OCI-LY3 (cell line): ENCODE measurements around the gene ACADSB.

Source experiments
- H2AFZ ChIP-seq: fragments of 200-600, 300-600 bp; shearing (Covaris generic); 2 replicates; pipeline ENCODE4 v1.6.0; 2014; ENCODE audit warnings: antibody characterized with exemption, low read depth, low read length
- H3K27ac ChIP-seq: fragments of 200-600, 300-600 bp; sonication (generic); 2 replicates; pipeline ENCODE4 v1.5.1; 2014; ENCODE audit warnings: mild to moderate bottlenecking, low read length, moderate library complexity, mixed read lengths
- H3K27me3 ChIP-seq: fragments of 200-600, 300-600 bp; sonication (generic); 2 replicates; pipeline ENCODE4 v1.6.1; 2014; ENCODE audit warnings: low read depth, low read length, mixed read lengths
- H3K36me3 ChIP-seq: fragments of 200-600, 300-600 bp; sonication (generic); replicated peaks from 2 replicates; pipeline ENCODE3; 2014; ENCODE audit warnings: low read depth, low read length, mixed read lengths
- H3K4me1 ChIP-seq: fragments of 300-600, 200-600 bp; sonication (generic); 2 replicates; pipeline ENCODE4 v1.6.1; 2014; ENCODE audit warnings: low read length, mixed read lengths
- H3K4me2 ChIP-seq: fragments of 200-600, 300-600 bp; sonication (generic); 2 replicates; pipeline ENCODE4 v1.6.1; 2014; ENCODE audit warnings: low read length, mixed read lengths
- H3K4me3 ChIP-seq: fragments of 300-600, 200-600 bp; sonication (generic); 2 replicates; pipeline ENCODE4 v1.5.1; 2014; ENCODE audit warnings: antibody characterized with exemption, mild to moderate bottlenecking, low read length, moderate library complexity
- H3K79me2 ChIP-seq: fragments of 300-600, 200-600 bp; shearing (Covaris generic); 2 replicates; pipeline ENCODE4 v1.6.1; 2014; ENCODE audit warnings: mild to moderate bottlenecking, low read length, mixed read lengths
- H3K9ac ChIP-seq: fragments of 300-600, 200-600 bp; shearing (Covaris generic); 2 replicates; pipeline ENCODE4 v1.6.0; 2014; ENCODE audit warnings: mild to moderate bottlenecking, low read length, moderate library complexity
- H3K9me3 ChIP-seq: fragments of 200-600, 300-600 bp; shearing (Covaris generic); 2 replicates; pipeline ENCODE4 v1.6.1; 2014; ENCODE audit warnings: low read length, mixed read lengths; ENCODE audit not compliant: insufficient read depth
- H4K20me1 ChIP-seq: fragments of 200-600, 300-600 bp; sonication (generic); 2 replicates; pipeline ENCODE4 v1.6.1; 2016; ENCODE audit warnings: low read length, mixed read lengths; ENCODE audit not compliant: insufficient read depth
- CTCF ChIP-seq: fragments of 200-600, 300-600 bp; sonication (generic); IDR thresholded peaks from 2 replicates; pipeline ENCODE4 v1.5.1; 2014; ENCODE audit warnings: antibody characterized with exemption, low read length, low read depth
- EZH2phosphoT487 ChIP-seq: fragments of 200-600 bp; shearing (Covaris generic); IDR thresholded peaks from 2 replicates; pipeline ENCODE4 v1.6.1; 2018; ENCODE audit warnings: antibody characterized with exemption, mixed run types, low read depth

Gene ACADSB

GRCh38 chr10:123073187-123073586 lies 64.4 kb downstream of the ACADSB start:
- H3K4me1 ChIP-seq, result no peaks in the 10 kb centered on the region
- H3K4me3 ChIP-seq, result no peak overlapping the region
- H4K20me1 ChIP-seq, result no peaks in the 10 kb centered on the region
- TF ChIP-seq EZH2phosphoT487 (no peak), CTCF (no peak)
- H3K36me3 ChIP-seq, result no peaks in the 10 kb centered on the region
- no peak overlapping the region for H3K9ac ChIP-seq
- H3K79me2 ChIP-seq, result no peaks in the 10 kb centered on the region
- no peaks in the 10 kb centered on the region for H3K27me3 ChIP-seq
- no peak overlapping the region for H3K4me2 ChIP-seq
- H2AFZ ChIP-seq, result no peak overlapping the region
- no peaks in the 10 kb centered on the region for H3K9me3 ChIP-seq
- no peak overlapping the region for H3K27ac ChIP-seq

- no peaks in the 10 kb centered on the region for H4K20me1 ChIP-seq
- H3K79me2 ChIP-seq, result no peaks in the 10 kb centered on the region
- TF ChIP-seq EZH2phosphoT487 (no peak), CTCF (no peak)
- H3K4me1 ChIP-seq, result no peaks in the 10 kb centered on the region
- H3K27ac ChIP-seq, result no peak overlapping the region
- H3K9ac ChIP-seq, result no peak overlapping the region
- no peak overlapping the region for H3K4me2 ChIP-seq
- no peaks in the 10 kb centered on the region for H3K36me3 ChIP-seq
- no peak overlapping the region for H3K4me3 ChIP-seq
- no peaks in the 10 kb centered on the region for H3K9me3 ChIP-seq
- H3K27me3 ChIP-seq, result no peaks in the 10 kb centered on the region
- H2AFZ ChIP-seq, result no peak overlapping the region
These were observed 65.4 kb downstream of the ACADSB start for GRCh38 chr10:123074215-123074614.

- TF ChIP-seq EZH2phosphoT487 (no peak), CTCF (no peak)
- Histone ChIP-seq H3K27ac (no peak overlapping the region), H3K36me3 (no peaks in the 10 kb centered on the region), H3K4me1 (no peaks in the 10 kb centered on the region), H2AFZ (no peak overlapping the region), H3K9me3 (no peaks in the 10 kb centered on the region), H3K27me3 (no peaks in the 10 kb centered on the region), H3K79me2 (no peaks in the 10 kb centered on the region), H3K4me3 (no peak overlapping the region), H4K20me1 (no peaks in the 10 kb centered on the region), H3K4me2 (no peak overlapping the region), H3K9ac (no peak overlapping the region)
These were observed 73.1 kb downstream of the ACADSB start for GRCh38 chr10:123081896-123082295.

GRCh38 chr10:123083811-123084210 lies 75.0 kb downstream of the ACADSB start:
- Histone ChIP-seq H3K9me3 (no peaks in the 10 kb centered on the region), H3K27ac (no peak overlapping the region), H4K20me1 (no peaks in the 10 kb centered on the region), H3K36me3 (no peaks in the 10 kb centered on the region), H3K4me3 (no peak overlapping the region), H3K27me3 (no peaks in the 10 kb centered on the region), H2AFZ (no peak overlapping the region), H3K9ac (no peak overlapping the region), H3K4me2 (no peak overlapping the region), H3K79me2 (no peaks in the 10 kb centered on the region), H3K4me1 (no peaks in the 10 kb centered on the region)
- TF ChIP-seq CTCF (no peak), EZH2phosphoT487 (no peak)
